SK-N-SH (cell line): ENCODE measurements around the gene PGRMC2.

Experiments
- CTCF ChIP-seq: fragments of 200-600 bp; sonication (generic); IDR thresholded peaks from 2 replicates; pipeline ENCODE4 v1.6.1; 2017; ENCODE audit warnings: antibody characterized with exemption, mild to moderate bottlenecking, moderate library complexity
- FOXM1 ChIP-seq: IDR thresholded peaks from 2 replicates; pipeline ENCODE4 v1.4.0; 2012; ENCODE audit warnings: low read depth, mild to moderate bottlenecking

- TF ChIP-seq FOXM1 (no peak), CTCF (no peak)
Measured at GRCh38 chr4:128320656-128321055, 33.0 kb upstream of the PGRMC2 start.
